22Rv1 (cell line): ENCODE results near the gene ABCG5.

ENCODE experiments used
- CTCF ChIP-seq: fragments of 450-650 bp; IDR thresholded peaks from 2 replicates; pipeline ENCODE4 v1.5.1; 2017; ENCODE audit warnings: mild to moderate bottlenecking
- ZFX ChIP-seq: fragments of 450-650 bp; IDR thresholded peaks from 2 replicates; pipeline ENCODE4 v1.6.1; 2017; ENCODE audit warnings: antibody characterized with exemption, borderline replicate concordance

GRCh38 chr2:43832457-43832856 is 6.2 kb downstream of the ABCG5 start:
- TF ChIP-seq CTCF (no peak), ZFX (no peak)
